Fibroblast of lung (primary cell): ENCODE data around the gene FGFR3.

ENCODE experiments used
- EZH2 ChIP-seq: IDR thresholded peaks from 2 replicates; pipeline ENCODE4 v1.5.1; 2012; ENCODE audit warnings: low read length, control low read depth, mild to moderate bottlenecking; ENCODE audit errors: missing control alignments
- TF ChIP-seq, protein P1 (sequence below), 2 donors: IDR thresholded peaks in 1 of 2; conservative IDR thresholded peaks in 1 of 2; 1 replicate in 1 of 2; 2 replicates in 1 of 2; pipeline ENCODE4 v1.5.1; 2011 to 2012; ENCODE audit warnings: low read length in 2 of 2, control low read depth in 1 of 2, inconsistent platforms in 1 of 2, low read depth in 1 of 2, mild to moderate bottlenecking in 1 of 2

DNA sequence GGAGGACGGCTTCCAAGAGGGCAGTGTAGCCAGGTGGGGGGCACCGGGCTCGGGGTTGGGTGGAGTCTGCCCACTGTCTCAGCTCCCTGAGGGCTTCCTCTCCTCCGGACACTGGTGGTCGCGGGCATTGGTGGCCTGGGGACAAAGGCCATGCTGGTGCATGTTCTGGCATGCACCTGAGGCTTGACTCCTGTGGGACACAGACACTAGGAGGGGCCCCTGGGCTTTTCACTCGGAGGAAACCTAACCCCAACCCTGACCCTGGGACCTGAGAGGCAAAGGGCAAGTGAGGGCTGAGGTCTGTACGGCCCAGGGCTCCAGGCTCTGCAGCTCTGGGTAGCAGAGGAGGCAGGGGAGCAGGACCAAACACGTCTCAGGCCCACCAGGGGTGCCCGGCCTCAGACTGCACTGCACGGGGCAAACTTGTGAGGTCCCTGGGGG is 22.3 kb upstream of the FGFR3 start:
- TF ChIP-seq, protein P1, sequence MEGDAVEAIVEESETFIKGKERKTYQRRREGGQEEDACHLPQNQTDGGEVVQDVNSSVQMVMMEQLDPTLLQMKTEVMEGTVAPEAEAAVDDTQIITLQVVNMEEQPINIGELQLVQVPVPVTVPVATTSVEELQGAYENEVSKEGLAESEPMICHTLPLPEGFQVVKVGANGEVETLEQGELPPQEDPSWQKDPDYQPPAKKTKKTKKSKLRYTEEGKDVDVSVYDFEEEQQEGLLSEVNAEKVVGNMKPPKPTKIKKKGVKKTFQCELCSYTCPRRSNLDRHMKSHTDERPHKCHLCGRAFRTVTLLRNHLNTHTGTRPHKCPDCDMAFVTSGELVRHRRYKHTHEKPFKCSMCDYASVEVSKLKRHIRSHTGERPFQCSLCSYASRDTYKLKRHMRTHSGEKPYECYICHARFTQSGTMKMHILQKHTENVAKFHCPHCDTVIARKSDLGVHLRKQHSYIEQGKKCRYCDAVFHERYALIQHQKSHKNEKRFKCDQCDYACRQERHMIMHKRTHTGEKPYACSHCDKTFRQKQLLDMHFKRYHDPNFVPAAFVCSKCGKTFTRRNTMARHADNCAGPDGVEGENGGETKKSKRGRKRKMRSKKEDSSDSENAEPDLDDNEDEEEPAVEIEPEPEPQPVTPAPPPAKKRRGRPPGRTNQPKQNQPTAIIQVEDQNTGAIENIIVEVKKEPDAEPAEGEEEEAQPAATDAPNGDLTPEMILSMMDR (conservative IDR thresholded peaks at IDR 0.05 in 1 of 2, IDR thresholded peaks at IDR 0.05 in 1 of 2; ENCODE audit: low read depth in 1 of 2, low read length in 2 of 2), result no peak
- no peak for TF ChIP-seq EZH2
